ENCODE measurements around the gene SSU72.

Gene SSU72

DNA sequence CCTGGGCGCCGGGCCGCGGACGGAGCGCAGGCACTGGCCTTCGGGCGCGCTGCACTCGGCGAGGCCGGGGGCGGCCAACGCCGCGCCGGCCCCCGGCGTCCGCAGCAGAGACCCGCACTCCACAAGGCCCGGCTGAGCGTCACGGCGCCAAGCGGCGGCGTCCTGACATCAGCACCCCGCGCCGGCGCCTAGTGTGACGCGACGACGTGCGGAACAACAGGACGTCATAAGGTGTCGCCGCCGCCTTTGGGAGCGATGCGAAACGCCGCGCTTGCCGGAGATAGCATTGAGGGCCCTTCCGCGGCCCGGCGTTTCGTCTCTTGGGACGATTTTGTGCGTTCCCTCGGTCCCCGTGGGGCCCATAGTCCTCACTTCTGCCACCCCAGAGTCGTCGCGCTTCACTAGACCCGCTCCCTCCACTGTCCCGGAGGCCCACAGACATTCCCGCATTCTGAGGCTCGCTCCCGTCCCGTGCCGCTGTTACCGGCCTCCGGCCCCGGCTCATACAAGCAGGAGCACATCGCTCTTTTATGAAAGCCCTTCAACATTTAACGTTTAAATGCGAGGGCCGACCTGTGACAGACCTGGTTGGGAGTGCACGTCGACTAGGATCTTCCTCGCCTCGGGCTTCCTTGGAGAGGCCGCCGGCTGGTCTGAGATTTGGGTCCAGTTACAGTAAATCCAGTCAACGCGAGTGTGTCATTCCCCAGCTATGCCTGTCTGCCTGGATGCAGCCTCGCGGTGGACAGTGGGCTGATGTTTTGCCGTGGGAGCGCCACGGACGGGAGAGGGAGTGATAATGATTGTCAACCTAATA lies at the start of gene SSU72:
Gene SSU72 (minus strand): TSS at position 143 of the 817 bp plus-strand sequence. CDS start 306 bp downstream, outside the sequence.
- H3K27ac ChIP-seq, result peak within 1 kb of the TSS; percentile 94
- TF ChIP-seq, protein P1, sequence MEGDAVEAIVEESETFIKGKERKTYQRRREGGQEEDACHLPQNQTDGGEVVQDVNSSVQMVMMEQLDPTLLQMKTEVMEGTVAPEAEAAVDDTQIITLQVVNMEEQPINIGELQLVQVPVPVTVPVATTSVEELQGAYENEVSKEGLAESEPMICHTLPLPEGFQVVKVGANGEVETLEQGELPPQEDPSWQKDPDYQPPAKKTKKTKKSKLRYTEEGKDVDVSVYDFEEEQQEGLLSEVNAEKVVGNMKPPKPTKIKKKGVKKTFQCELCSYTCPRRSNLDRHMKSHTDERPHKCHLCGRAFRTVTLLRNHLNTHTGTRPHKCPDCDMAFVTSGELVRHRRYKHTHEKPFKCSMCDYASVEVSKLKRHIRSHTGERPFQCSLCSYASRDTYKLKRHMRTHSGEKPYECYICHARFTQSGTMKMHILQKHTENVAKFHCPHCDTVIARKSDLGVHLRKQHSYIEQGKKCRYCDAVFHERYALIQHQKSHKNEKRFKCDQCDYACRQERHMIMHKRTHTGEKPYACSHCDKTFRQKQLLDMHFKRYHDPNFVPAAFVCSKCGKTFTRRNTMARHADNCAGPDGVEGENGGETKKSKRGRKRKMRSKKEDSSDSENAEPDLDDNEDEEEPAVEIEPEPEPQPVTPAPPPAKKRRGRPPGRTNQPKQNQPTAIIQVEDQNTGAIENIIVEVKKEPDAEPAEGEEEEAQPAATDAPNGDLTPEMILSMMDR (conservative IDR thresholded peaks at IDR 0.05; ENCODE audit: low read depth), result no peak
- peak; percentile 91 for DNase-seq (ENCODE audit: low spot score)
- ChIA-PET CTCF (interaction anchor here (1.1 kb wide), 1 partner anchor 23 kb away, joined by 3 read pairs; no protein-coding TSS in a partner anchor), POLR2A (ENCODE audit: low non-redundant PET) (interaction anchor here (0.6 kb wide), 1 partner anchor 187 kb away, joined by 3 read pairs; no protein-coding TSS in a partner anchor)

DNA sequence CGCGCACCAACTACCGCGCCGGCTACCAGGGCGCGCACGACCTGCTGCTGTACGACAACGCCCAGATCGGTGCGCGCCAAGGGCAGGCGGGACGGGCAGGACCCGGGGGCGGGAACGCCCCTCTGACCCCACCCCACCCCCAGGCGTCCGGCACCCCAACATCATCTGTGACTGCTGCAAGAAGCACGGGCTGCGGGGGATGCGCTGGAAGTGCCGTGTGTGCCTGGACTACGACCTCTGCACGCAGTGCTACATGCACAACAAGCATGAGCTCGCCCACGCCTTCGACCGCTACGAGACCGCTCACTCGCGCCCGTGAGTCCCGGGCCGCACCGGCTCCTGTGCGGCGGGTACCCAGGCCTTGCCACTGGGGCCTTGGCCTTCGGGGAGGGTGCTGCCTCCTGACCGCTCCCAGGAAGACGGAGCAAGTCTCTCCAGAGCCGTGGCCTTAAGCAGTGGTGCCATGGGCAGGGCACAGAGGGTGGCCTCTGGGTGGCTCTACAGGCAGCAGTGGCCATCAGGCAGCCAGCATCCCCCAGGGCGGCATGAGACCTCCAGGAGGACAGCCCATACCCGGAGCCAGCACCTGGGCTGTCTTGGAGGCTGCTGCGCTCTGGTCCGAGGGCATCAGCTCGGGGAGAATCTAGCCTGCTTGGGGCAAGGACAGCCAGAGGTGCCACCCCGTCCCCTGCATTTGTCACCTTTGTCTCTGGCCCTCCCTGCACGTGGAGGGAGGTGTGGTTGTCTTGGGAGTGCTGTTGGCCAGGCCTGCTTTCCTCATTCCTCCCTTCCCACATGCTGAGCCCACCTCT lies 49.2 kb upstream of the SSU72 start:
- H3K27ac ChIP-seq, result peak overlapping the region; percentile 23
- ChIA-PET CTCF (no interaction called here), POLR2A (ENCODE audit: low non-redundant PET) (no interaction called here)
- DNase-seq (ENCODE audit: low spot score), result no peak
- TF ChIP-seq, protein P1 (conservative IDR thresholded peaks at IDR 0.05; ENCODE audit: low read depth), result no peak

DNA sequence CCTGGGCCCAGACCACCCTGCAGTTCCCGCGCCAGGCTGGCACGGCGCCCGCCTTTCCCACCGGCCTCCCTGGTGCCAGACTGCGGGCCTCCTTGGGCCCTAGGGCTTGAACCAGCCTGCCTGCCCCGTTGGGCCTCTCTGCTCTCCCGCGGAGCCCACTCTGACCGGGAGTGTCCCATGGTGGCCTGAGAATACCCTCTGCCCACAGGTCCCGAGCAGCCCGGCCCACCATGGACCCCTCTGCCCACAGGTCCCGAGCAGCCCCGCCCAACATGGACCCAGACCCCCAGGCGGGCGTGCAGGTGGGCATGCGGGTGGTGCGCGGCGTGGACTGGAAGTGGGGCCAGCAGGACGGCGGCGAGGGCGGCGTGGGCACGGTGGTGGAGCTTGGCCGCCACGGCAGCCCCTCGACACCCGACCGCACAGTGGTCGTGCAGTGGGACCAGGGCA lies 48.5 kb upstream of the SSU72 start:
- POLR2A ChIA-PET (ENCODE audit: low non-redundant PET), result no interaction called here
- H3K27ac ChIP-seq, result no peak overlapping the region; the same call in 1 of the 2 replicates
- TF ChIP-seq, protein P1 (conservative IDR thresholded peaks at IDR 0.05; ENCODE audit: low read depth), result no peak
- DNase-seq (ENCODE audit: low spot score), result no peak
- CTCF ChIA-PET, result no interaction called here

DNA sequence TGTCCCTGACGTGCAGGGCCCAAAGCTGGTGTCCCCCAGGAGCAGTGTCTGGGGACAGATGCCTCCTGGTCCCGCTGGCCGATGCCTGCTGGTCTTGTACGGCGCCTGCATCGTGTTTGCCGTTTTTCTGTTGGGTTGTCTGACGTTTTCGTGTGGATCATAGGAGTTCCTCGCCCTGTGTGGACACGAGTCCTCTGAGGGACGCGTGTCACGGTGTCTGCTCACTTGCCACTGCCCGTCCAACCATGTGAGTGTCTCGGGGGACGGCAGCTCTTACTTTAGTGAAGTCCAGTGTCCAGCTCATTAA lies 48.1 kb upstream of the SSU72 start:
- peak overlapping the region; percentile 42 for H3K27ac ChIP-seq
- TF ChIP-seq, protein P1 (conservative IDR thresholded peaks at IDR 0.05; ENCODE audit: low read depth), result no peak
- CTCF ChIA-PET, result no interaction called here
- DNase-seq (ENCODE audit: low spot score), result no peak
- POLR2A ChIA-PET (ENCODE audit: low non-redundant PET), result no interaction called here

DNA sequence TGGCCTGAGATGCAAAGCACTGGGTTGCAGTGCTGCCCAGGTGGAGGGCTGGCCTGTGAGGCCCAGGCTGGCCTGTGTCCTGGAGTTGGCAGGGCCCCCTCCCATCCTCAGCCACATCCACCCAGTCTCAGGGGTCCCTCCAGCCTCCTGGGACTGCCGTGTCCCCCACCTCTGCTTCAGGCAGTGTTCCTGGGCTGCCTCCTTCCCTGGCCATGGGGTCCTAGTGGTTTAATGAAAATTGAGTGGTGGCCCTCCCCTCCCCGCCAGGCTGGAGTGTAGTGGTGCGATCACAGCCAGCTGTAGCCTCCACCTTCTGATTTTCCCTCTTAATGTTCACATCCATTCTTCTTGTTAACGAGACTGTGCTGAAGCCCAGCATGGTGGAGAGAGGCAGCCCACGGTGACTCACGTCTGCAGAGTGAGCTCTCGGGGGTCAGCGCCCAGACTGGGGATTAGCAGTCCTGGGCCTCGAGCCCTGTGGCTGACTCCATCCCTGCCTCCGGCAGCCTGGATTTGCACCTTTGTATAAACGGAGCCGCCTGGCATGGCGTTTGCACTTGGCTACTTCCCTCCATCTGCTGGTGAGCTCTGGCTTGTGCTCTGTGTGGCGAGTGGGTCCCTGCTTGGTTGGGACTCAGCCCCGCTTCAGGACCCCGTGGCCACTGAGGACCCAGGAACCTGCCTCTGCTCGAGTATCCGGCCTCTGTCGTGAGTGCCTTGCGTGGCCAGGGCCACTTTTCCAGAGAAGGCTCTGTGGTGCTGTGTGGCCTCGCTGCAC lies 47.5 kb upstream of the SSU72 start:
- ChIA-PET CTCF (no interaction called here), POLR2A (ENCODE audit: low non-redundant PET) (no interaction called here)
- H3K27ac ChIP-seq, result peak overlapping the region; percentile 42
- TF ChIP-seq, protein P1 (conservative IDR thresholded peaks at IDR 0.05; ENCODE audit: low read depth), result no peak
- DNase-seq (ENCODE audit: low spot score), result no peak
